GM21576 (cell line): Measurements from ENCODE around the gene EDC4.

Experiments used
- ATAC-seq: cut with Tn5 transposase; IDR thresholded peaks from one replicate; pipeline ENCODE4 v1.9.1; 2021; ENCODE audit warnings: mild to moderate bottlenecking, moderate library complexity; ENCODE audit not compliant: unreplicated experiment

The EDC4 gene

DNA sequence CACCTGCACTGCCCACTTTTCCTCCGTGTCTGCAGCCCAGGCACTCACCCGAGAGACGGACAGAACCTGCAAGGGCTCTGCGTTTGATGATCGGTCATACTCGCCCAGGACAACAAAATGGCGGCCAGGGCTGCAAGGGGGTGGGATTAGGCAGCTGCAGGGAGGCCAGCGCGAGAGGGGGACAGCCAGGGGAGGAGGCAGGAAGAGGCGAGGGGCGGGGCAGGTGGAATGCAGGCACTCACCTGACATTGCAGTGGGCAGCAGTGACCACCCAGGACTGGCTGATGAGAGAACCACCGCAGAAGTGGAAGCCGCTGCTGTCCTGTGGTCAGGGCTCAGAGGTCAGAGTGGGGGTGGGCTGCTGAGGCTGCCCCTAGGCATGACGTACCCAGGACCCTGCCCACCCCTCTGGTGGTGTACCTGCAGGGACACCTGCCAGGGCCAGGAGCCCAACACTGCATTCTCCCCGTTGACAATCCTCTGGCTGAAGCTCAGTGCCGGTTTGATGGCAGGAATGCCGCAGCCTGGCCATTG, 57.9 kb downstream of the EDC4 start:
- ATAC-seq = no peak
